ENCODE measurements around the gene SMPD1.

The SMPD1 gene

GRCh38 chr11:6357222-6357621 lies 33.1 kb upstream of the SMPD1 start:
- no peak overlapping the region for H3K27ac ChIP-seq (ENCODE audit: extremely low read depth, low read depth, low read length)
- H3K4me3 ChIP-seq (ENCODE audit: low read depth, low read length) = no peak overlapping the region
- CTCF ChIA-PET = interaction anchor here (0.6 to 1.6 kb wide), 9 partner anchors 34 to 387 kb away, joined by 3 to 9 read pairs (median 3); no protein-coding TSS in a partner anchor
- H3K9me3 ChIP-seq (ENCODE audit: control insufficient read depth, insufficient read depth, low read depth, low read length) = no peaks in the 10 kb centered on the region
- POLR2A ChIA-PET = no interaction called here
- H3K4me1 ChIP-seq (ENCODE audit: control insufficient read depth, insufficient read depth, low read length) = no peaks in the 10 kb centered on the region
- H3K36me3 ChIP-seq (ENCODE audit: control insufficient read depth in 2 of 2, insufficient read depth in 1 of 2, low read length in 2 of 2) = no peaks in the 10 kb centered on the region
- TF ChIP-seq ATF2 (tag by site-specific recombination; IDR thresholded peaks at IDR 0.05; ENCODE audit: low read depth) (peak; percentile 49), KLF10 (tag by site-specific recombination; IDR thresholded peaks at IDR 0.05) (no peak), YY2 (tag by site-specific recombination; IDR thresholded peaks at IDR 0.05) (peak; percentile 40; the same call in 1 of the 2 replicates), ZFHX2 (tag by site-specific recombination; conservative IDR thresholded peaks at IDR 0.05) (peak; percentile 83), ZBTB21 (tag by site-specific recombination; IDR thresholded peaks at IDR 0.05) (peak; percentile 24; the same call in 1 of the 2 replicates), GLIS1 (tag by site-specific recombination; IDR thresholded peaks at IDR 0.05) (peak; percentile 90), ZNF518A (tag by site-specific recombination; conservative IDR thresholded peaks at IDR 0.05; ENCODE audit: low read depth) (peak; percentile 26; the same call in 1 of the 2 replicates), GLI2 (tag by site-specific recombination; IDR thresholded peaks at IDR 0.05; ENCODE audit: borderline replicate concordance, low read depth) (no peak), ZNF660 (tag by site-specific recombination; IDR thresholded peaks at IDR 0.05) (0 out of 2 replicates have a peak, but pooled peaks have one; percentile 34), EGR2 (tag by site-specific recombination; IDR thresholded peaks at IDR 0.05; ENCODE audit: low read depth) (peak; percentile 59), SP7 (tag by site-specific recombination; IDR thresholded peaks at IDR 0.05) (0 out of 2 replicates have a peak, but pooled peaks have one; percentile 25), KLF8 (tag by site-specific recombination; IDR thresholded peaks at IDR 0.05) (no peak)
- TF ChIP-seq, protein P1, sequence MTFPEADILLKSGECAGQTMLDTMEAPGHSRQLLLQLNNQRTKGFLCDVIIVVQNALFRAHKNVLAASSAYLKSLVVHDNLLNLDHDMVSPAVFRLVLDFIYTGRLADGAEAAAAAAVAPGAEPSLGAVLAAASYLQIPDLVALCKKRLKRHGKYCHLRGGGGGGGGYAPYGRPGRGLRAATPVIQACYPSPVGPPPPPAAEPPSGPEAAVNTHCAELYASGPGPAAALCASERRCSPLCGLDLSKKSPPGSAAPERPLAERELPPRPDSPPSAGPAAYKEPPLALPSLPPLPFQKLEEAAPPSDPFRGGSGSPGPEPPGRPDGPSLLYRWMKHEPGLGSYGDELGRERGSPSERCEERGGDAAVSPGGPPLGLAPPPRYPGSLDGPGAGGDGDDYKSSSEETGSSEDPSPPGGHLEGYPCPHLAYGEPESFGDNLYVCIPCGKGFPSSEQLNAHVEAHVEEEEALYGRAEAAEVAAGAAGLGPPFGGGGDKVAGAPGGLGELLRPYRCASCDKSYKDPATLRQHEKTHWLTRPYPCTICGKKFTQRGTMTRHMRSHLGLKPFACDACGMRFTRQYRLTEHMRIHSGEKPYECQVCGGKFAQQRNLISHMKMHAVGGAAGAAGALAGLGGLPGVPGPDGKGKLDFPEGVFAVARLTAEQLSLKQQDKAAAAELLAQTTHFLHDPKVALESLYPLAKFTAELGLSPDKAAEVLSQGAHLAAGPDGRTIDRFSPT (tag by site-specific recombination; IDR thresholded peaks at IDR 0.05) = 0 out of 2 replicates have a peak, but pooled peaks have one; percentile 22

- ChIA-PET CTCF (interaction anchor here (0.7 to 5.5 kb wide), 6 partner anchors 9 to 732 kb away, joined by 3 to 101 read pairs (median 3); no protein-coding TSS in a partner anchor), POLR2A (no interaction called here)
- no peak overlapping the region for H3K27ac ChIP-seq (ENCODE audit: extremely low read depth, low read depth, low read length)
- no peaks in the 10 kb centered on the region for H3K36me3 ChIP-seq (ENCODE audit: control insufficient read depth in 2 of 2, insufficient read depth in 1 of 2, low read length in 2 of 2)
- no peaks in the 10 kb centered on the region for H3K9me3 ChIP-seq (ENCODE audit: control insufficient read depth, insufficient read depth, low read depth, low read length)
- H3K4me1 ChIP-seq (ENCODE audit: control insufficient read depth, insufficient read depth, low read length) = no peaks in the 10 kb centered on the region
- no peak overlapping the region for H3K4me3 ChIP-seq (ENCODE audit: low read depth, low read length)
- TF ChIP-seq KLF7 (tag by site-specific recombination; IDR thresholded peaks at IDR 0.05; ENCODE audit: borderline replicate concordance) (no peak), ZNF391 (tag by site-specific recombination; IDR thresholded peaks at IDR 0.05; ENCODE audit: borderline replicate concordance, low read depth) (no peak), ZNF768 (tag by site-specific recombination; IDR thresholded peaks at IDR 0.05) (no peak), GLIS2 (tag by site-specific recombination; IDR thresholded peaks at IDR 0.05) (no peak), GFI1B (tag by site-specific recombination; IDR thresholded peaks at IDR 0.05) (no peak), ZNF138 (tag by site-specific recombination; IDR thresholded peaks at IDR 0.05; ENCODE audit: borderline replicate concordance) (no peak), HOXD13 (CRISPR knock-in tag; IDR thresholded peaks at IDR 0.05; ENCODE audit: borderline replicate concordance) (no peak), REST (tag by site-specific recombination; IDR thresholded peaks at IDR 0.05) (no peak)
- TF ChIP-seq, protein P2, sequence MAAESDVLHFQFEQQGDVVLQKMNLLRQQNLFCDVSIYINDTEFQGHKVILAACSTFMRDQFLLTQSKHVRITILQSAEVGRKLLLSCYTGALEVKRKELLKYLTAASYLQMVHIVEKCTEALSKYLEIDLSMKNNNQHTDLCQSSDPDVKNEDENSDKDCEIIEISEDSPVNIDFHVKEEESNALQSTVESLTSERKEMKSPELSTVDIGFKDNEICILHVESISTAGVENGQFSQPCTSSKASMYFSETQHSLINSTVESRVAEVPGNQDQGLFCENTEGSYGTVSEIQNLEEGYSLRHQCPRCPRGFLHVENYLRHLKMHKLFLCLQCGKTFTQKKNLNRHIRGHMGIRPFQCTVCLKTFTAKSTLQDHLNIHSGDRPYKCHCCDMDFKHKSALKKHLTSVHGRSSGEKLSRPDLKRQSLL (tag by site-specific recombination; IDR thresholded peaks at IDR 0.05) = no peak
Measured at GRCh38 chr11:6360183-6360582, 30.1 kb upstream of the SMPD1 start.
